Muscle layer of colon (tissue), 2 donors: ENCODE results near the gene TIAM2.

Experiments used
- H3K27ac ChIP-seq: one replicate; pipeline ENCODE4 v1.7.0; 2013; ENCODE audit warnings: low read depth, mild to moderate bottlenecking, low read length, moderate library complexity
- H3K27me3 ChIP-seq, 2 donors: one replicate each; pipeline ENCODE4 v1.7.0; 2013; ENCODE audit warnings: low read length in 2 of 2, mild to moderate bottlenecking in 2 of 2; ENCODE audit not compliant: insufficient read depth in 2 of 2, control insufficient read depth in 1 of 2
- H3K36me3 ChIP-seq: one replicate; pipeline ENCODE4 v1.7.0; 2013; ENCODE audit warnings: mild to moderate bottlenecking, low read length; ENCODE audit not compliant: insufficient read depth
- H3K4me1 ChIP-seq: one replicate; pipeline ENCODE4 v1.7.0; 2013; ENCODE audit warnings: mild to moderate bottlenecking, low read length; ENCODE audit not compliant: insufficient read depth
- H3K4me3 ChIP-seq, 2 donors: one replicate each; pipeline ENCODE4 v1.7.0; 2013; ENCODE audit warnings: low read length in 2 of 2, low read depth in 1 of 2, mild to moderate bottlenecking in 1 of 2, moderate library complexity in 1 of 2
- H3K9ac ChIP-seq: one replicate; pipeline ENCODE4 v1.7.0; 2013; ENCODE audit warnings: low read length
- H3K9me3 ChIP-seq: one replicate; pipeline ENCODE4 v1.7.0; 2013; ENCODE audit warnings: mild to moderate bottlenecking, low read length
- donor health status: abdominal sarcoma.
- donor health status: Adenocarcinoma of cecum.

The TIAM2 gene

GRCh38 chr6:155066921-155067680 is 72.0 kb downstream of the TIAM2 start:
- no peaks in the 10 kb centered on the region for H3K27me3 ChIP-seq
- H3K4me1 ChIP-seq = peaks cover 6% of the 10 kb centered on the region
- no peaks in the 10 kb centered on the region for H3K9me3 ChIP-seq
- no peaks in the 10 kb centered on the region for H3K36me3 ChIP-seq
- H3K27ac ChIP-seq = no peak overlapping the region
- H3K4me3 ChIP-seq = no peak overlapping the region
- no peak overlapping the region for H3K9ac ChIP-seq

- no peaks in the 10 kb centered on the region for H3K27me3 ChIP-seq
Observed at GRCh38 chr6:155067956-155068615, 73.0 kb downstream of the TIAM2 start.

DNA sequence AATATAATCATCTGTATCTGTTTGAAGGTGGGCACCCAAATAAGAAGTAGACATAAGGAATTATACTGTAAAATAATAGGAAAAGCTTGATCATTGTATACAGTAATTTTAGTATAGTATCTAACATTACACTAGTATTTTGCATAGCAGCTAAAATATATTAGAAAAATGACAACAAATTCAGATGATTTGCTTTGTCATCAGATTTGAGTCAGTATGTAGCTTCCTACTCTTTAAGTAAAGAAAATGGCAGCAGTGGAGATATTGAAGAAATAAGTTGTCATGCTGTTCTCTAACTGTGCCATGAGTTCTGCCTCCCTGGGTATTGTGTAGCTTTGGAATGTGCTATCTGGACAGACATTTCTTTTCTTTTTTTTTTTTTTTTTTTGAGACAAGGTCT is 74.4 kb downstream of the TIAM2 start:
- H3K4me3 ChIP-seq = no peak overlapping the region
- H3K27ac ChIP-seq = no peak overlapping the region
- peaks cover 6% of the 10 kb centered on the region for H3K4me1 ChIP-seq
- H3K27me3 ChIP-seq = no peaks in the 10 kb centered on the region
- H3K36me3 ChIP-seq = no peaks in the 10 kb centered on the region
- no peak overlapping the region for H3K9ac ChIP-seq
- H3K9me3 ChIP-seq = no peaks in the 10 kb centered on the region

More at GRCh38 chr6:155067956-155068615, 73.0 kb downstream of the TIAM2 start:
- no peaks in the 10 kb centered on the region for H3K36me3 ChIP-seq
- no peak overlapping the region for H3K4me3 ChIP-seq
- no peak overlapping the region for H3K9ac ChIP-seq
- peaks cover 6% of the 10 kb centered on the region for H3K4me1 ChIP-seq
- no peak overlapping the region for H3K27ac ChIP-seq
- no peaks in the 10 kb centered on the region for H3K9me3 ChIP-seq

DNA sequence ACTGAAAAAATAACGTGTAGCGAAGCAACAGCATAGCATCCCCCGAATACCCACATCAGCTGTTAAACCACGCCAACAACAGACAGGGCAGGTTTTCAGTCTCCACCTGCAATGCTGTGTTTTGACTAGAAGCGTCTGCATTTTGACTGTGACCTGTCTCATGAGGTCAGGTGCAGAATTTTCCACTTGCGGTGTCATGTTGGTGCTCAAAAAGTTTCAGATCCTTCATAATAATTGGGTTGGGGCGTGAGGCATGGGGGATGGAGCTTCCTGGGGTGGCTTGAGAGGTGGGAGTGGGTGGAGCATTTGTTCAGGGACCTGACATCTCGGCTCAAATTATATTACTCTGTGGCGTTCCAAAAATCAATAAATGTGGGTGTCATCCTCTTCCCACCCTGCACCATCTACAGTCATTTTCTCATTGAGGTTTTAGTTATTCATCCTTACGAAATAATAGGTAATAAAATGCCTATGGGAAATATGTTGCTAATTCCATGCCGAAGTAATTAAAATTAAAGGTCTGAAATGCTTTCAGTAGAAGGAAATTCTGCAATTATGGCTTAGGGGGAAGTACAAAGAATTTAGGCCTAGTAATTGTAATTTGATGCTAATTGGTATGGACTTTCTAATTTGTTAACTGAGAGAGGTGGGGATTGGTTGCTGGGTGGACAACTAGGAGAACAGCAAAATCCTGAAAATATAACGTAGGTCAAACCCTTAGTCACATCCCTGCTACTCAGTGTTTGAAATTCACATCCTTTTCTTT is 81.0 kb downstream of the TIAM2 start:
- Histone ChIP-seq H3K27ac (no peak overlapping the region), H3K4me3 (no peak overlapping the region), H3K27me3 (no peaks in the 10 kb centered on the region), H3K9me3 (no peaks in the 10 kb centered on the region), H3K9ac (no peak overlapping the region), H3K36me3 (no peaks in the 10 kb centered on the region), H3K4me1 (peaks cover 13% of the 10 kb centered on the region)

GRCh38 chr6:155077331-155077730 is 82.2 kb downstream of the TIAM2 start:
- Histone ChIP-seq H3K36me3 (no peaks in the 10 kb centered on the region), H3K9me3 (no peaks in the 10 kb centered on the region), H3K9ac (no peak overlapping the region), H3K4me3 (no peak overlapping the region), H3K27ac (no peak overlapping the region), H3K4me1 (peaks cover 13% of the 10 kb centered on the region), H3K27me3 (no peaks in the 10 kb centered on the region)

DNA sequence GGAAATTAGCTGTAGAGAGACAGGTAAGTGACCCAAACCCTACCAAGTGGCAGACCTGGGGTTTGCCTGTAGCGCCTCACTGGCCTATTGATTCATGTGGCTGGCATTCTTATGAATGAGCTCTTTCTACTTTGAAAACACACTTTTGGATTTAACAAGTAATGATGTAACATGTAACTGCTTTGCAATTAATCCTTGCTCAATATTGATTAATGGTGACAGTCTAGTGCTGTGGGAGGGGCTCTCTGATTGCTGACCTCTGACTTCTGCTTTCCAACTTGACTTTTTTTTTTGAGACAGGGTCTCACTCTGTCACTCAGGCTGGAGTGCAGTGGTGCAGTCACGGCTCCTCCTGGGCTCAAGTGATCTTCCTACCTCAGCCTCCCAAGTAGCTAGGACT is 82.7 kb downstream of the TIAM2 start:
- Histone ChIP-seq H3K9me3 (no peaks in the 10 kb centered on the region), H3K27ac (no peak overlapping the region), H3K36me3 (no peaks in the 10 kb centered on the region), H3K4me3 (no peak overlapping the region), H3K27me3 (no peaks in the 10 kb centered on the region), H3K4me1 (peaks cover 13% of the 10 kb centered on the region), H3K9ac (no peak overlapping the region)

GRCh38 chr6:155078331-155078745 is 83.2 kb downstream of the TIAM2 start:
- H3K27me3 ChIP-seq = no peaks in the 10 kb centered on the region
- H3K36me3 ChIP-seq = no peaks in the 10 kb centered on the region
- H3K4me1 ChIP-seq = peaks cover 13% of the 10 kb centered on the region
- H3K27ac ChIP-seq = no peak overlapping the region
- no peak overlapping the region for H3K4me3 ChIP-seq
- no peaks in the 10 kb centered on the region for H3K9me3 ChIP-seq
- H3K9ac ChIP-seq = no peak overlapping the region

GRCh38 chr6:155079985-155080452 is 84.9 kb downstream of the TIAM2 start:
- H3K9me3 ChIP-seq = no peaks in the 10 kb centered on the region
- H3K4me1 ChIP-seq = peaks cover 13% of the 10 kb centered on the region
- H3K27me3 ChIP-seq = no peaks in the 10 kb centered on the region
- no peak overlapping the region for H3K9ac ChIP-seq
- no peak overlapping the region for H3K4me3 ChIP-seq
- H3K27ac ChIP-seq = no peak overlapping the region
- H3K36me3 ChIP-seq = no peaks in the 10 kb centered on the region

- Histone ChIP-seq H3K27me3 (no peaks in the 10 kb centered on the region), H3K9ac (no peak overlapping the region), H3K36me3 (no peaks in the 10 kb centered on the region), H3K4me3 (no peak overlapping the region), H3K4me1 (peaks cover 13% of the 10 kb centered on the region), H3K27ac (no peak overlapping the region), H3K9me3 (no peaks in the 10 kb centered on the region)
Observed at GRCh38 chr6:155080881-155081845, 86.0 kb downstream of the TIAM2 start.

GRCh38 chr6:155084431-155085123 is 89.5 kb downstream of the TIAM2 start:
- Histone ChIP-seq H3K27ac (no peak overlapping the region), H3K9ac (no peak overlapping the region), H3K9me3 (no peaks in the 10 kb centered on the region)

More at GRCh38 chr6:155084431-155085123, 89.5 kb downstream of the TIAM2 start:
- H3K27me3 ChIP-seq = no peaks in the 10 kb centered on the region
- no peaks in the 10 kb centered on the region for H3K36me3 ChIP-seq
- no peak overlapping the region for H3K4me3 ChIP-seq
- no peaks in the 10 kb centered on the region for H3K4me1 ChIP-seq
